ENCODE measurements around the gene PECR.

Gene PECR

DNA sequence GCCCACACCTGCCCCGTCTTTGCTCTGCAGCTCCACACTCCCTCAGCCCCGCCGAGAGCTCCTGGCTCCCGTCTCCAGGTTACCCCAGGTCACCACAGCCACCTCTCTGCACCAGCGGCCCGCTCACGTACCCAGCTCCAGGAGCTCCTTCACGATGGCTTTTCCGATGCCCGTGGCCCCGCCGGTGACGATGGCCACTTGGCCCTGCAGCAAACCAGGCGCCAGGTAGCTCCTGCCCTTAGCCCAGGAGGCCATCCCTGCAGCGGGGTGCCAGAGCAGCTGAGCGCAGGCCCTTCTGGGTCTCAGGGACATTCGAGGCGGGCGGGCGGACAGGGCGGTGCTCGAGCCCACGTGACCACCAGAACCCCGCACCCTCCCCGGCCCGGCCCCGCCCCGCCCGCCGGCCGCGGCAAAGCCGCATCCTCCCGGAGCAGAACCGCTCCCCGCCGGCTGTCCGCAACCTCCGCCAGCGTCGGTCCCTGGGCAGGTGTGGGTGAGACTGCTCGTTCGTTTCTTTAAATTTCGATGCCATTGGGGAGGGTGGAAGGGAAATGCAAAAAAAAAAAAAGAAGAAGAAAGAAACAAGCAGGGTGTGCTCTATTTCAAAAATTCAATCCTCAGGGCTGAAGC lies at the start of gene PECR, which contains the start of gene TMEM169:
Gene PECR (minus strand): TSS at position 323 of the 630 bp plus-strand sequence. CDS start 68 bp downstream, at position 255.
Gene TMEM169 (plus strand): TSS at position 433 of the 630 bp plus-strand sequence. CDS start 14,045 bp downstream, outside the sequence.
- peak; percentile 48 to 70 (median 60) for DNase-seq (ENCODE audit: low read depth in 2 of 3, low spot score in 1 of 3)

DNA sequence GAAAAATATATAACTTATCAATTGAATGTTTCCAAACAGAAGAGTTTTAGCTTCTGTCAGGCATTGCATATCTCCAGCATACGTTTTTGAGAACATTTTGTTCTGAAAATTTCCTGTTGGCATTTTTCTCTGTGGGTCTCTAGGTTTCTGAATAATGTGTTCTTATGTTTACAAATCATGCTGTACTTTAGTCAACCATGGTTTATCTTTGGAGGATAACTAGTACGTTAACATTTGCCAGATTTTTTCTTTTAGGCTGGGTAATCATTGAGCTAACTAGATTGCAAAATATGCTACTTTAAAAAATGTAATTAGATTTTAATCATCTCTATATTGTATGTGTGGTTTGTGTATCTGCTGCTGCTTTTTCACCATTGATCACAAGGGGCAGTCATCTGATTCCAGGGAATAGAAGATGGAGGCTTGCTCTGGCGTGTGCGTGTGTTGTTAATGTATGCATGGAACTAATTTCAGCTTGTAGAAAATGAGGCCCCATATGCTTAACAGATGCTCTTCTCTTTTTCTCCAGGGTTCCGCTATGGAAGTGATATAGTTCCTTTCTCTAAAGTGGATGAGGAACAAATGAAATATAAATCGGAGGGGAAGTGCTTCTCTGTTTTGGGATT lies 48.9 kb upstream of the PECR start:
- no peak for DNase-seq (ENCODE audit: low read depth in 2 of 3, low spot score in 1 of 3)

DNA sequence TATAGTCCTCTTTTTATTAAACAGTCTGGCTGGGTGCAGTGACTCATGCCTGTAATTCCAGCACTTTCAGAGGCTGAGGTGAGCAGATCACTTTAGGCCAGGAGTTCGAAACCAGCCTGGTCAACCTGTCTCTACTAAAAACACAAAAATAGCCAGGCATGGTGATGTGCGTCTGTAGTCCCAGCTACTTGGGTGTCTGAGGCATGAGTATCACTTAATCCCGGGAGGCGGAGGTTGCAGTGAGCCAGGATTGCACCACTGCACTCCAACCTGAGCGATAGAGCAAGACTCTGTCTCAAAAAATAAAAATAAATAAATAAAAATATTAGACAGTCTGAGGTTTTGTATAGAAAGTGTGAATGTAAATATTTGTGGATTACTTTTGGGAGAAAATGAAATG lies 45.3 kb upstream of the PECR start:
- DNase-seq (ENCODE audit: low read depth in 2 of 3, low spot score in 1 of 3): no peak

DNA sequence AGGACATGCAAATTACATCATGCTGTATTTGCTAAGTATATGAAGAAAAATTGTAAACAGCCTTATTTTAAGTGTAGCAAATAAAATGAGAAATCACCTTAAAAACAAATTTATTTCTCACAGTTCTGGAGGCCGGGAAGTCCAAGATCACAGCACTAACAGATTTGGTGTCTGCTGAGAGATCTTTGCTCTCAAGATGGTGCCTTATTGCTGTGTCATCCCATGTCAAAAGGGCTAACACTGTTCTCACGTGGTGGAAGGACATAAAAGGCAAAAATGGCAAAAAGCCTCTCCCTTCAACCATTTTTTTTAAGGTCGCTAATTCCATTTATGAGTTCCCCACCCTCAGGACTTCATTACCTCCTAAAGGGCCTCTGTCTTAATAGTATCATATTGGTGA lies 39.6 kb upstream of the PECR start:
- no peak for DNase-seq (ENCODE audit: low read depth in 2 of 3, low spot score in 1 of 3)

DNA sequence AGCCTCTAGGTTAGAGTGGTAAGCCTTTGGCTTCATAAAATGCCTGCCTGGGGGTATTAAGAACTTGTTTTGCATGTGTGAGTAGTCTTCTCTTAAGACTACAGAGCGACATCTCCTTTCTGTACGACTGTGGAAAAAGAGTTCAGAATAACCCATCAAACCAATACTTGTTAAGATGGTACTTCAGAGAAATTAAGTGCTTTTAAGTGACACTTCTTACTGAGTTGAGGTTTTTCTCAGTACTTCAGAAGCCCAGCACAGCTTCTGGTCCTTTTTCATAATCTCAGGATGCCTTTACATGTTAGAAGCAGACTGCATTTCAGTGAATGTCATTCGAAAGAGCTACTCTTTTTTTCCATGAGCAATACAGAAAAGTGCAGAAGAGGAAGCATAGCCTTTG lies 38.4 kb upstream of the PECR start:
- DNase-seq (ENCODE audit: low read depth in 2 of 3, low spot score in 1 of 3): no peak

- DNase-seq (ENCODE audit: low read depth in 2 of 3, low spot score in 1 of 3): no peak
Observed at GRCh38 chr2:216119146-216119545, 37.5 kb upstream of the PECR start.

DNA sequence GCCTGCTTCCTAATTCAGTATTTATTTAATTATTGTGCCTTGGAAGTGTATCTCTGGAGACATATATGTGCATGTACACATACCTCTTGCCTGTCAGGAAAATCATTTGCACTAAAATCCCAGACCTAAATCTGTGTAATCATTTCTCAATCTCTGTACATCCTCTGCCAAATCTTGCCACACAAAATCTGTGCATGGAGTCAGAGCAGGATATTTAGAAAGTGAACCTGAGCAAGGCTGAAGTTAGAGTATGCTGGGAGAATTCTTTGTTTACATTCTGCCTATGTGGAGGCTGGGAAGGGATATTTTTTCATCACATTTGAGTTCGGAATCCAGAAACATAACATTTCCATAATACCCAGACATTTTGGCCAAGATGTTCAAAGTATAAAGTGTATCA lies 36.9 kb upstream of the PECR start:
- no peak for DNase-seq (ENCODE audit: low read depth in 2 of 3, low spot score in 1 of 3)

DNA sequence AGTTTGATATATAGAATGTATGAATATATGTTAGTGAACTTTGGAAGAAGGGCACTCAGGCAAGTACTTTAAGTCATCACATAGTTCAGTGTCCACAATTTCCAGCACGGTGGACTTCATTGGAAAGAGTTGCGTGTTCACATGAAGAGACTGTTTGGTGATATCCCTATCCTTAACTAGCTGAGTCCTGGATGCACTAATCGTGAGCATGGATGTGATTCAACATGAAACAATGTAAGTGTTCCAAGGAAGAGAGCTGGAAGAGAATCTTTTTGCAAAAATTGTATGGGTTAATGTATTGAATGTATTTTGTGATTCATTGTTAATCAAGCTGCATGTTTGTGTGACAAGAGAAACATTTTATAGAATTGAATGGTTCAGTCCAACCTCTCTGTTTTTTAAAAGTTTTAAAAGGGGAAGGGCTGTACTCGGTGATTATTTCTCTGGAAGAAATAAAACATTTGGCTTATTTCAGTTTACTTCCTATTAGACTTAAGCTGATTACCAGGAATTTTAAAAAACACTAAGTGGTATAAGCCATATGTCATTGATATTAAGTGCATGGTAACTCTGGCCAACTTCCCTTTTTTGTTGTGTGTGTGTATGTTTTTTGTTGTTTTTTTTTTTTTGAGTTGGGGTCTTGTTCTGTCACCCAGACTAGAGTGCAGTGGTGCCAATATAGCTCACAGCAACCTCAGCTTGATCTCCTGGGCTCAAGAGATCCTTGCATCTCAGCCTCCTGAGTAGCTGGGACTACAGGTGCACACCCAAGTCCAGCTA lies 36.1 kb upstream of the PECR start:
- DNase-seq (ENCODE audit: low read depth in 2 of 3, low spot score in 1 of 3): no peak

DNA sequence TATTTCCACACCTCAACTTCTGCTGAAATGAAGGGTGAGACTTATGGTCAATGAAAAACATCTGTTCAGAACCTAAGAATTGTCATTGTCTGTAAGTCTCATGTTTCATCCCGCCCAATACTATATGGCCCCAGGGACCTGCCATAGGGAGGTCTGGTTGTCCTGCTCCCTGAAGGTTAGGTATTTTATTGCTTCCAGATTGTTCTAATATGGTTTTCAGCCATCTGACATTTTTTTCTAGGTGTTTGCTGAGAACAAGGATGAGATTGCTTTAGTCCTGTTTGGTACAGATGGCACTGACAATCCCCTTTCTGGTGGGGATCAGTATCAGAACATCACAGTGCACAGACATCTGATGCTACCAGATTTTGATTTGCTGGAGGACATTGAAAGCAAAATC lies 34.8 kb upstream of the PECR start:
- no peak for DNase-seq (ENCODE audit: low read depth in 2 of 3, low spot score in 1 of 3)

DNA sequence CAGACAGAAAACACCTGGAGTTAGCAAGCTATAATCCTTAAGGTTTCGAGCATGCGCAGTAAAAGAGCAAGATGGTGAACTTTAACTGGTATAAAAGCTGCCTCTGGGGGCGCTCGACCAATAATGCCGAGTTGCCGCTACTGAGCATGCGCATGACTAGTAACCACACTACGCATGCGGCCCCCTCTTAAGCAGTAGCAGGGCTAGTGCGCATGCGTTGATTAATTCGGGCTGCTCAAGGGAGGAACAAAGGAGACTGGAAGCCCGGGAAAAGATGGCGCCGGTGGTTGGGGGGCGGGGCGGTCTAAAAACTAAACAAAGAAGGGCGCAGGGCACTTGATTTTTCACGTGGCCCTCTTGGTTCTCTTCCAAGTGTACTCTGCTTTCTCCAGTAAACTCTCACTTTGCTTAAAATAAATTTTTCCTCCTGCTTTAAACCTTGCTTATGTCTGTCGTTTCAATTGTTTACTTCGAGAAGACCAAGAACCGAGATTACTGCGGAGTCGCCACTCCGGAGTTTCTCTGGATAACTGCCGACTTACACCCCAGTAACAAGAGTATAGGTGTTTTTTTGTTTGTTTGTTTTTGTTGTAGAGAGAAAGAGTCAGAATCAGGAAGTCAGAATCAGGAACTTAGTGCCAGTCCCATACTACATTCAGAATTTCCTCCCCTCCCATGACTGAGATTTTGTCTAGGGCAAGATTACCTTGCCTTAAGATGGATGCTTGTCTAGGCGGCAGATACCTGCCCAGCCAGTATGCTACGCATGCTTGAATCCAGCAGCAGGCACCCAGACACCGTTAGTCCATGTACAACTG lies 33.3 kb upstream of the PECR start:
- DNase-seq (ENCODE audit: low read depth in 2 of 3, low spot score in 1 of 3): peak; percentile 93 to 99 (median 97)

GRCh38 chr2:216114382-216114713 lies 32.7 kb upstream of the PECR start:
- DNase-seq (ENCODE audit: low read depth in 2 of 3, low spot score in 1 of 3): no peak

DNA sequence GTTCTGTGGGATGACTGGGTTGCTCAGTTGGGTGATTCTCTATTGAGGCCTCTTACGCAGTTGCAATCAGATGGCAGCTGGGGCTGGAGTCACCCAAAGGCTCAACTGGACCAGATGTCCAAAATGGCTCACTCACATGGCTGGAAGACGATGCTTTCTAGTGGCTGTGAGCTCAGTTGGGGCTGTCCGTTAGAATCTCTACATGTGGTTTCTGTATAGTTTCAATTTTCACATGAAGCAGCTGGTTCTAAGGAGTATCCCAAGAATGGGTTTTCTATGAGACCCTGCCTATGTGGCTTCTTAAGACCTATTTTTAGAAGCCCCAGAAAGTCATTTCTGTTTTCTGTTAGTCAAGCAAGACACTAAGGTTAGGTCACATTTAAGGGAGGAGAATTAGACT lies 32.0 kb upstream of the PECR start:
- no peak for DNase-seq (ENCODE audit: low read depth in 2 of 3, low spot score in 1 of 3)

DNA sequence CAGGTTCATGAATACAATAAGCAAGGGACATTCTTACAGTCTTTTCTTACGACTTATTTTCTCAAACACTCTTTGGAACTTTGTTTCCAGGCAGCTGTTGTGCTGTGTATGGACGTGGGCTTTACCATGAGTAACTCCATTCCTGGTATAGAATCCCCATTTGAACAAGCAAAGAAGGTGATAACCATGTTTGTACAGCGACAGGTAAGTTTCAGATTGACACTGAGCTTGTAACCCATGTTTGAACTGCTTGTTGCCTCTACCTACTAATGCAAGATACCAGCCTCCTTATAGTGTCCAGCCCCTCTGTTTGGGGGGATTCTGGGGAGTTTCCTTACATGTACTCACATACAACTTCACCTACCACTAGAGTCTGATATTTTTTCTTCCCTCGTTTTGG lies 31.3 kb upstream of the PECR start:
- no peak for DNase-seq (ENCODE audit: low read depth in 2 of 3, low spot score in 1 of 3)

DNA sequence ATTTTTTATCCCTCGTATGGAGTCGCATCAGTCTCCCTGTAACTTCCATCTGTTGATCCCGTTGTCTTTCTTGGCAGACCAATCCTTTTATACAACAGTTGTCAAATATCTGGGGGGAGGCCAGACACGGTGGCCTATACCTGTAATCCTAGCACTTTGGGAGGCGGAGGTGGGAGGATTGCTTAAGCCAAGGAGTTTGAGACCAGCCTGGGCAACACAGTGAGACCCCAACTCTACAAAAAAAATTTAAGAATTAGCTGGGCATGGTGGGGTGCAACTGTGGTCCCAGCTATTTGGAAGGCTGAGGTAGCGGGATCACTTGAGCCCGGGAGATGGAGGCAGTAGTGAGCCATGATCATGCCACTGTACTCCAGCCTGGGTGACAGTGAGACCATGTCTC lies 29.5 kb upstream of the PECR start:
- no peak for DNase-seq (ENCODE audit: low read depth in 2 of 3, low spot score in 1 of 3)

DNA sequence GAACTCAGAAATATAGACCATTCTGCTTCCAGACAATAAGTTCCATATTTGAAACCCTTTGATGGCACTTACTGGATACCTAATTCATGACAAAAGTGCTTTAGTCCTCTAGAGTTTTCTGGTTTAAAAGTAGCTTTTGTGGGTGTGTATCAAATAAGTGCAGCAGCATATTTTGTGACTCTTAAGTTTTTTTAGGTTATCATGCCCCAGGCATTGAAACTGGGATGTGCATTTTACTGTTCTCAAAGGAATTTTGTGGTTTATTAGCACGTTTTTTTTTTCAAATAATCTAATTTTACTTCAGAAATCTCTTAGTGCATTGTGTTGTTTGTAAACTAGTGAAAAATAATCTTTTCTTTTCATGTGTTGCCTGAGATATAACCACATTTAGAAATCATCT lies 29.0 kb upstream of the PECR start:
- DNase-seq (ENCODE audit: low read depth in 2 of 3, low spot score in 1 of 3): no peak

GRCh38 chr2:216109962-216110614 lies 28.5 kb upstream of the PECR start:
- no peak for DNase-seq (ENCODE audit: low read depth in 2 of 3, low spot score in 1 of 3)

DNA sequence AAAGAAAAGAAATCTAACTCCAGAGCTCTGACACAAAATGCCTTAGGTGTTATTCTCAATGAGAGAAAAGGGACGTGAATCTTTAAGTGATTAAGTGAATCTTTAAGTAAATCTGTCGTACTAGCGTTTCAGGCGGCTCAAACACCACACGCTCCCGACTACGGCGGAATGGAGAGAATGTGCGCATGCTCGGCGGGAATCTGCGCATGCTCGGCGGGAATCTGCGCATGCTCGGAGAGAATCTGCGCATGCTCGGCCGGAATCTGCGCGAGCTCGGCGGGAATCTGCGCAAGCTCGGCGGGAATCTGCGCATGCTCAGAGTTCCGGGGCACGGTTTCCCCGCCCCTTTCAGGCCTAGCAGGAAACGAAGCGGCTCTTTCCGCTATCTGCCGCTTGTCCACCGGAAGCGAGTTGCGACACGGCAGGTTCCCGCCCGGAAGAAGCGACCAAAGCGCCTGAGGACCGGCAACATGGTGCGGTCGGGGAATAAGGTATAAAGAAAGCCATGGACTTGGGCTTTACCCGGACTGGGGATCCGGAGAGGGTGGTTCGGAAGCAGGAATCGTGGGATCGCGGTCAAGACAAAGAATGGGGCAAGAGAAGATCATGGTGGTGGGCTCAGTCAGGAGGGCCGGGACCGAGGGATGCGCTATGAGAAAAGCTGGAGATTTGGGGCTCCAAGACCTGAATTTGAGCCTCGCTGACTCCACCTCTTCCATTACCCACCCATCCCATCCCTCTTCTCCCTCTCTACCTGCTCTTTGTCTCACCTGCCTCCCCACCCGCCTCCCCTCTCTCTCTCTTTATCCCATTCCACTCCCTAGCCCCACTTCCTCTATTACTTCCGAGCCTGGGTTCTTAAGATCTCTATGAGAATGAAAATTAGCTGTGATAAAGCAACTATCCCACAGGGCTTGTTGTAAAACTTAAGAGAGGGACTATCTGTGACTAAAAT lies 27.6 kb upstream of the PECR start, which contains the start of gene XRCC5:
Gene XRCC5 (plus strand): TSS at position 382 of the 955 bp plus-strand sequence. CDS start 89 bp downstream, at position 471.
- peak; percentile 94 to 98 (median 97) for DNase-seq (ENCODE audit: low read depth in 2 of 3, low spot score in 1 of 3)

GRCh38 chr2:216108310-216108966 lies 26.8 kb upstream of the PECR start:
- no peak for DNase-seq (ENCODE audit: low read depth in 2 of 3, low spot score in 1 of 3)

DNA sequence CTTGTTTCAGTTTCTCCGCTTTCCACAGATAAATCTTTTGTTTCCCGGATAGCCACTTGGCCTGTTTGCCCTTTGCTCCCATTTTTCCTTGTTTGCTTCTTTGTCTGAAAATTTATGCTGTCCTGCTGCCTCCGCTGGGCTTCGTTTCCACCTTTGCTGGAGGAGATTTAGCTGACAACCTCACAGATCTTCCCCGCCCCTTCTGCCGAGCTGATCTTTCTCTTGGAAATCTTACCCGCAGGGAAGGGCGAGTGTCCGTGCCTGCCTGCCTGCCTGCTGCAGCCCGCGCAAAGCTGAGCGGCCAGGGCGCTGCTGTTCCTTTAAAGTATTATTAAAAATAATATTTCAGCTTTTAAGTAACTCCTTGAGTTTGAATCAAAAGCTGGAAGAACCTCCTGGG lies 26.2 kb upstream of the PECR start:
- DNase-seq (ENCODE audit: low read depth in 2 of 3, low spot score in 1 of 3): no peak

Measured in stimulated activated CD4-positive, alpha-beta T cell treated with anti-CD3 and anti-CD28 coated beads, Interleukin-12 subunit alpha, Interleukin-12 subunit beta, amount 100 ng/mL, for 48 hours (primary cell).